ENCODE results near the gene MYOM1.
"Not testable (repeated sequence)": the region's sequence is repeated elsewhere in the genome, so short reads cannot be mapped to it uniquely, and the experiment has no call there.

Gene MYOM1

DNA sequence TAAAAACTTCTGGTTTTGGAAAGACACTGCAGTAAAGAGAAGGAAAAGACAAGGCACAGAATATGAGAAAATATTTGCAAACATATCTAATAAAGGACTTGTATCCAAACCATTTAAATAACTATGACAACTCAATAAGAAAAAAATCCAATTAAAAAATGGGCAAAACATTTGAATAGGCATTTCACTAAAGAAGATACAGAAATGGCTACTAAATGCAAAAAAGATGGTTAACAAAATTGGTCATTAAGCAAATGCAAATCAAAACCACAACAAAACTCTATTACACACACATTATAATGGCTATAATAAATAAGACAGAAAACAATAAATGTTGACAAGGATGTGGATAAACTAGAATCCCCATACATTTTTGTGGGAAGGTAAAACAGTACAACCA, 14.5 kb downstream of the MYOM1 start:
- DNase-seq (ENCODE audit: low read depth) = no peak
- TF ChIP-seq CTCF (IDR thresholded peaks at IDR 0.05; ENCODE audit: insufficient read depth, low read depth, low read length, missing control alignments) = no peak
- no peak overlapping the region for H3K4me3 ChIP-seq (ENCODE audit: low read depth, low read length)

DNA sequence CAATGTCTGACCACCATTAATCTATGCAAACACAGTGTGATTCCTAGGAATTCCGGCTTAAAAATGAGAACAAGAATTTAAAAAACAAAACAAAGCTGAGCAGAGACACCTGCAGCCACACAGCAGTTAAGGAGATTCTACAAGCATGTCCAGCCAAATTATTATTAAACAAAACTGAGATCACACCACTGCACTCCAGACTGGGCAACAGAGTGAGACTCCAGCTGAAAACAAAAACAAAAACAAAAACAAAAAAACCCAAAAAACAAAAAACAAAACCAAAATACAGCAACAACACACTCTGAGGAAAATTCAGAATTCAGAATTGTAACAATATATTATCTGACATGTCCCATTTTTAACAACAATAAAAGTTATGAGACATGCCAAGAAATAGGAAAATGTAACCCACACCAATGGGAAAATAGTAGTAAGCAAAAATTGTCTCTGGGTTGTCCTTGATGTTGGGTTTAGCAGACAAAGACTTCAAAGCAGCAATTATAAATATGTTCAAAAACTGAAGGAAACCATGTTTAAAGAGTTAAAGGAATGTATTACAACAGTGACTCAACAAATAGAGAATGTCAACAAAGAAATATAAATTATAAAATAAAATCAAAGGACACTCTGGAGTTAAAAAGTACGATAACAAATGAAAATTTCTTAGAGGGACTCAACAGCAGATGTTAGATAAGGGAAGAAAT, 19.7 kb downstream of the MYOM1 start:
- DNase-seq (ENCODE audit: low read depth) = no peak
- no peak for TF ChIP-seq CTCF (IDR thresholded peaks at IDR 0.05; ENCODE audit: insufficient read depth, low read depth, low read length, missing control alignments)
- H3K4me3 ChIP-seq (ENCODE audit: low read depth, low read length) = no peak overlapping the region

DNA sequence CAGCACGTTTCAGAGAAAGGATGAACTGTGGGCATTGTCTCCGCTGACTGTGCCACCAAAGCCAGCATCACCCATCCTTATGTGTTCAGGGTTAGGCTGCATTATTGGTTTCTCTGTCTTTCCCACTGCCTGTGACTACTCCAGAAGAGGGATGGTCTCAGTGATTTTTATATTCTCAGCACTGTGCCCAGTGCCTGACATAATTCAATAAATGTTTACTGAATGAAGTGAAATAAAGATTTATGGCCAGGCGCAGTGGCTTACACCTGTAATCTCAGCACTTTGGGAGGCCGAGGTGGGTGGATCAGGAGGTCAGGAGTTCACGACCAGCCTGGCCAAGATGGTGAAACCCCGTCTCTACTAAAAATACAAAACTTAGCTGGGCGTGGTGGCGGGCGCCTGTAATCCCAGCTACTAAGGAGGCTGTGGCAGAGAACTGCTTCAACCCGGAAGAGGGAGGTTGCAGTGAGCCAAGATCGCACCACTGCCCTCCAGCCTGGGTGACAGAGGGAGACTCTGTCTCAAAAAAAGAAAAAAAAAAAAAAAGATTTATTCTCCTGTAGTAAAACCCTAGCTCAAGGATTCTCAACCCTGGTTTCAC, 21.4 kb downstream of the MYOM1 start:
- H3K4me3 ChIP-seq (ENCODE audit: low read depth, low read length) = not testable (repeated sequence)

GRCh38 chr18:3194947-3195612, 24.7 kb downstream of the MYOM1 start:
- H3K4me3 ChIP-seq (ENCODE audit: low read depth, low read length) = no peak overlapping the region
- no peak for DNase-seq (ENCODE audit: low read depth)
- no peak for TF ChIP-seq CTCF (IDR thresholded peaks at IDR 0.05; ENCODE audit: insufficient read depth, low read depth, low read length, missing control alignments)

More for the DNA sequence above, 21.4 kb downstream of the MYOM1 start:
- DNase-seq (ENCODE audit: low read depth) = not testable (repeated sequence)

- DNase-seq (ENCODE audit: low read depth) = no peak
- no peak overlapping the region for H3K4me3 ChIP-seq (ENCODE audit: low read depth, low read length)
- TF ChIP-seq CTCF (IDR thresholded peaks at IDR 0.05; ENCODE audit: insufficient read depth, low read depth, low read length, missing control alignments) = no peak
Observed at GRCh38 chr18:3193331-3193730, 26.4 kb downstream of the MYOM1 start.

DNA sequence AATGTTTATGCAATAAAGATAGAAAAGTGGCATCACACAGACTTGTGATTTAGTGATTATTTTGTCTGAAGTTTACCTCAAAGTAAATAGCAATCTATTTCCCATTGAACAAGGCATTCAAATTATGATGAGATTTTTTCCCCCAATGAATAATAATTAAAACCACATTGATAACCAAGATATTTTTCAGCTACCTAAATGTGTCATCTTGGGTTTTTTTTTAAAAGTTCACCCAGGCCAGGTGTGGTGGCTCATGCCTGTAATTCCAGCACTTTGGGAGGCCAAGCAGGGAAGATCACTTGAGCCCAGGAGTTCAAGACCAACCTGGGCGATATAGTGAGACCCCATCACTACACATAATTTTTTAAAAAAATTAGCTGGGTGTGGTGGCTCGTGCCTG, 27.0 kb downstream of the MYOM1 start:
- H3K4me3 ChIP-seq (ENCODE audit: low read depth, low read length) = no peak overlapping the region
- no peak for DNase-seq (ENCODE audit: low read depth)
- TF ChIP-seq CTCF (IDR thresholded peaks at IDR 0.05; ENCODE audit: insufficient read depth, low read depth, low read length, missing control alignments) = no peak

DNA sequence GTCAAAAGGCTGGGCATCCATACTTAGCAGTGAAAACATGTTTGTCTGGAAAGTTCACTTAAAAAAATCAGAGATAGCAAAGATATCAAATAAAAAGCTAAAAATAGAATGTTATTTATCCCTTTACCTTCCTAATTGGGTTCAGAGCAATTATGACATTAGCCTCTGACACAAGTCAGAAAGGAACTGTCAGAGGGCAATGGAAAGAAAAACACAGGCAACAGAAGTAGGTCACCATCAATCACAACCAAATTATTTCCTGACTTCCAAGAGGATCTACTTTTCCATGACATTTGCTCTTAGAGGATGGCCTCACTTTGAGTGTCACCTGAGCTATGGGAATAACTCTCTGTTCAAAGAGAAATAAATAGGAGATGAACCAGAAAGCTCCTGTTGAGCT, 27.5 kb downstream of the MYOM1 start:
- DNase-seq (ENCODE audit: low read depth) = no peak
- no peak overlapping the region for H3K4me3 ChIP-seq (ENCODE audit: low read depth, low read length)
- no peak for TF ChIP-seq CTCF (IDR thresholded peaks at IDR 0.05; ENCODE audit: insufficient read depth, low read depth, low read length, missing control alignments)
